GM19351 (cell line): ENCODE data around the gene NIFK.
"Not testable (repeated sequence)": the region's sequence is repeated elsewhere in the genome, so short reads cannot be mapped to it uniquely, and the experiment has no call there.

Experiments used
- ATAC-seq: cut with Tn5 transposase; IDR thresholded peaks from one replicate; pipeline ENCODE4 v1.9.1; 2021; ENCODE audit warnings: mild to moderate bottlenecking, moderate library complexity; ENCODE audit not compliant: unreplicated experiment

NIFK gene

DNA sequence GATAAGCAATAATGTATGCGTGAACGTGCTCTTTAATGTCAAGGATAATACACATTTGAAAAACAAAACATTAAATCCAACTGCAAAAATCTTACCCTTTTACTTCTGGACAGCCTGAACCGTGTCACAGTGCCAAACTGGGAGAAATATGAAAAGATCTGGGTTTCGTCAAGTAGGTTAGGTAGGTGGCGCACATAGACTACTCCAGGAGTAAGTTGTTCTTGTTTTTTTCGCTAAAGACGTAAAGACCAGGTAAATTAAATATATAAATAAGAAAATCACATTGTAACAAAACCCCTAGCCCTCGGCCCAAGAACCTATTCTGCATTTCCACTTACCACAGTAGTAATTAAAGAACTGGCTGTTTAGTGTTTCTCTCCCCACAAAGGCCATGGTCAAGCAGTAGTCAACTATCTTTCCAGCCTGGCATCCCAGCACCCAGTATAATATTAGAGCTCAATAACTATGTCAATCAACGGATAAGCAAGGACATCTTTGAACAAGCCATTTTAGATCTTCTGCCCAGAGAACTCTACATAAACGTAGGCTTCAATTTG, 1.1 kb downstream of the NIFK start:
- no peak for ATAC-seq

DNA sequence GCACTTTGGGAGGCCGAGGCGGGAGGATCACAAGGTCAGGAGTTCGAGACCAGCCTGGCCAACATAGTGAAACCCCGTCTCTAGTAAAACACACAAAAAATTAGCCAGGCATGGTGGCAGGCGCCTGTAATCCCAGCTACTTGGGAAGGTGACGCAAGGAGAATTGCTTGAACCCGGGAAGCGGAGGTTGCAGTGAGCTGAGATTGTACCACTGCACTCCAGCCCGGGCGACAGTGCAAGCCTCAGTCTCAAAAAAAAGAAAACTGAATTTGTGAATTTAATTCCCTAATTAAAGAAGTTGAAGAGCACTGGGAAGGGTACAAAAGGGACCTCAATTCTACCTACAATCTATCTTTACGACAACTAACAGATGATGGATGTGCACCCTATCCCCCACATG, 2.1 kb downstream of the NIFK start:
- not testable (repeated sequence) for ATAC-seq

GRCh38 chr2:121731366-121731765, 5.3 kb downstream of the NIFK start:
- no peak for ATAC-seq

GRCh38 chr2:121727950-121728349, 8.7 kb downstream of the NIFK start:
- no peak for ATAC-seq

- ATAC-seq = no peak
These were observed 9.3 kb downstream of the NIFK start for GRCh38 chr2:121727332-121727731.

GRCh38 chr2:121723316-121723715, 13.4 kb downstream of the NIFK start:
- ATAC-seq = no peak

GRCh38 chr2:121722479-121722878, 14.2 kb downstream of the NIFK start:
- ATAC-seq = no peak

- no peak for ATAC-seq
These were observed 14.7 kb downstream of the NIFK start for GRCh38 chr2:121721926-121722325.

DNA sequence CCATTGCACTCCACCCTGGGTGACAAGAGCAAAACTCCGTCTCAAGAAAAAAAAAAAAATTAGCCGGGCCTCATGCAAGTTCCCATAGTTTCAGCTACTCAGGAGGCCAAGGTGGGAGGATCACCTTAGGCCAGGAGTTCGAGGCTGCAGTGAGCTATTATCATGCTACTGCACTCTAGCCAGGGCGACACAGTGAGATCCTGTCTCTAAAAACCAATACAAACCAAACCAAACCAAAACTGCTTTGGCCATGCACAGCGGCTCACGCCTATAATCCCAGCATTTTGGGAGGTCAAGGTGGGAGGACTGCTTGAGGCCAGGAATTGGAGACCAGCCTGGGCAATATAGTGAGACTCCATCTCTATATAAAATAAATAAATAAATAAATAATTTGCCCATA, 19.1 kb downstream of the NIFK start:
- no peak for ATAC-seq

DNA sequence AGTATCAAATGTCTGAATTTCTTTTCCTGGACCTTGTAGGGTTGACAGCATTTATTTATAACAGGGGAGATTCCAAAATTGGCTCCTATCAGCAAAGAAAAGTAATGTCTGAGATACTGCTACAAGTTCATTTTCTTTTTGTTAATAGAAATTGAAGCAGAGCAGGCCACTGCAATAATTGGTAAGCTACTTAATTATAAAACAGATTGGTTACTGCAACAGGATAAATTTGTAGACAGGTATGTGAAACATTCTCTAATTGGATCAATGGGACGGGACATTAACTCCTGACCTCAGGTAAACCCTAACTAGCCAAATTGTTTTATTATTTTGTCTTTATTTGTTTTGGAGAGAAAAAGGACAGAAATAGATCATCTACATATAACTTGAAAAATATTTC, 20.5 kb downstream of the NIFK start:
- no peak for ATAC-seq

GRCh38 chr2:121711481-121711880, 25.2 kb downstream of the NIFK start:
- ATAC-seq = not testable (repeated sequence)

- no peak for ATAC-seq
These were observed 26.1 kb downstream of the NIFK start for GRCh38 chr2:121710470-121711170.

- ATAC-seq = no peak
These were observed 26.8 kb downstream of the NIFK start for GRCh38 chr2:121709776-121710469.

DNA sequence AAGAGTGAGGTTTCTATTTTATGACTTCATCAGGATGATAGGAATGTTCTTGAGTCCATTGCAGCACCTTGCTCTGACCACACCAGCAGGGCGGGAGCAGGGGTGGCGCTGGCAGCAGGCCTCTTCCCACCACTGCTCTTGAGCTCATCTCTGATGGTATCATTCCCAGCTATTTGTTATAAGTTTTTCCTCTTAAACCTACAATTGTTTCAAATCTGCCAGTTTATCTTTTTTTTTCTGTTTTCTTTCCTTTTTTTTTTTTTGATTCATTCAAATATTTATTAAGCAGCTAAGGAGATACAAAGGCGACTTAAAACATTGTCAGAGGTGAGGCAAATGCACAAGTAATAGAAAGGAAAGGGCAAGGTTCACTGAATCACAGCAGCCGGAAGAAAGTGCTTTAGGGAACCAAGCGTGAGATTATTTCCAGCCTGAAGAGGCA, 28.7 kb downstream of the NIFK start:
- no peak for ATAC-seq

- ATAC-seq = no peak
These were observed 29.2 kb downstream of the NIFK start for GRCh38 chr2:121707344-121707919.

- ATAC-seq = no peak
These were observed 30.7 kb downstream of the NIFK start for GRCh38 chr2:121705958-121706357.

- no peak for ATAC-seq
These were observed 31.3 kb downstream of the NIFK start for GRCh38 chr2:121705390-121705789.

DNA sequence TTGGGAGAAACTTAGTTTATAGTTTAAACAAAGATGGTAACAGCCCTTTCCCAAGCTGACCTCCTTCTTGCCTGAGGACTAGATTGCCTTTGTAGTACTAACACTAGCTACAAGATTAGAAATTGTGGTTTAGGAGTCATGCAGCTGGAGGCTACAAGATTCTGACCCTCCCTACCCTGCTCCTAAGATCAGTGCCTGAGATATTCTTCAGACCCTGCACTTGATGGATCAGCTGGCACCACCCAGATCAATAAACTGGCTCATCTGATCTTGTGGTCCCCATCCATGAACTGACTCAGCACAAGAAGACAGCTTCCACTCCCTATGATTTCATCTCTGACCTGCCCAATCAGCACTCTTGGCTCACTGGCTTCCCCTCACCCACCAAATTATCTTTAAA, 34.9 kb downstream of the NIFK start:
- not testable (repeated sequence) for ATAC-seq

GRCh38 chr2:121699421-121700333, 37.0 kb downstream of the NIFK start:
- ATAC-seq = peak; percentile 98

GRCh38 chr2:121698318-121698930, 38.3 kb downstream of the NIFK start:
- no peak for ATAC-seq
